OCI-LY3 (cell line): ENCODE measurements around the gene RNF225.

Experiments
- H2AFZ ChIP-seq: fragments of 200-600, 300-600 bp; shearing (Covaris generic); 2 replicates; pipeline ENCODE4 v1.6.0; 2014; ENCODE audit warnings: antibody characterized with exemption, low read depth, low read length
- H3K27ac ChIP-seq: fragments of 200-600, 300-600 bp; sonication (generic); 2 replicates; pipeline ENCODE4 v1.5.1; 2014; ENCODE audit warnings: mild to moderate bottlenecking, low read length, moderate library complexity, mixed read lengths
- H3K27me3 ChIP-seq: fragments of 200-600, 300-600 bp; sonication (generic); 2 replicates; pipeline ENCODE4 v1.6.1; 2014; ENCODE audit warnings: low read depth, low read length, mixed read lengths
- H3K36me3 ChIP-seq: fragments of 200-600, 300-600 bp; sonication (generic); replicated peaks from 2 replicates; pipeline ENCODE3; 2014; ENCODE audit warnings: low read depth, low read length, mixed read lengths
- H3K4me1 ChIP-seq: fragments of 300-600, 200-600 bp; sonication (generic); 2 replicates; pipeline ENCODE4 v1.6.1; 2014; ENCODE audit warnings: low read length, mixed read lengths
- H3K4me2 ChIP-seq: fragments of 200-600, 300-600 bp; sonication (generic); 2 replicates; pipeline ENCODE4 v1.6.1; 2014; ENCODE audit warnings: low read length, mixed read lengths
- H3K4me3 ChIP-seq: fragments of 300-600, 200-600 bp; sonication (generic); 2 replicates; pipeline ENCODE4 v1.5.1; 2014; ENCODE audit warnings: antibody characterized with exemption, mild to moderate bottlenecking, low read length, moderate library complexity
- H3K79me2 ChIP-seq: fragments of 300-600, 200-600 bp; shearing (Covaris generic); 2 replicates; pipeline ENCODE4 v1.6.1; 2014; ENCODE audit warnings: mild to moderate bottlenecking, low read length, mixed read lengths
- H3K9ac ChIP-seq: fragments of 300-600, 200-600 bp; shearing (Covaris generic); 2 replicates; pipeline ENCODE4 v1.6.0; 2014; ENCODE audit warnings: mild to moderate bottlenecking, low read length, moderate library complexity
- H3K9me3 ChIP-seq: fragments of 200-600, 300-600 bp; shearing (Covaris generic); 2 replicates; pipeline ENCODE4 v1.6.1; 2014; ENCODE audit warnings: low read length, mixed read lengths; ENCODE audit not compliant: insufficient read depth
- H4K20me1 ChIP-seq: fragments of 200-600, 300-600 bp; sonication (generic); 2 replicates; pipeline ENCODE4 v1.6.1; 2016; ENCODE audit warnings: low read length, mixed read lengths; ENCODE audit not compliant: insufficient read depth
- CTCF ChIP-seq: fragments of 200-600, 300-600 bp; sonication (generic); IDR thresholded peaks from 2 replicates; pipeline ENCODE4 v1.5.1; 2014; ENCODE audit warnings: antibody characterized with exemption, low read length, low read depth
- EZH2phosphoT487 ChIP-seq: fragments of 200-600 bp; shearing (Covaris generic); IDR thresholded peaks from 2 replicates; pipeline ENCODE4 v1.6.1; 2018; ENCODE audit warnings: antibody characterized with exemption, mixed run types, low read depth

The RNF225 gene

GRCh38 chr19:58366585-58367430 lies 28.6 kb upstream of the RNF225 start:
- Histone ChIP-seq H3K4me3 (no peak overlapping the region), H3K36me3 (no peaks in the 10 kb centered on the region), H3K27ac (no peak overlapping the region), H3K27me3 (no peaks in the 10 kb centered on the region), H3K9ac (no peak overlapping the region), H3K9me3 (no peaks in the 10 kb centered on the region), H4K20me1 (no peaks in the 10 kb centered on the region), H2AFZ (no peak overlapping the region), H3K4me2 (no peak overlapping the region), H3K79me2 (peaks cover 2% of the 10 kb centered on the region), H3K4me1 (peaks cover 6% of the 10 kb centered on the region; the same call in 1 of the 2 replicates)
- TF ChIP-seq CTCF (no peak), EZH2phosphoT487 (no peak)

- Histone ChIP-seq H3K79me2 (no peaks in the 10 kb centered on the region), H2AFZ (no peak overlapping the region), H3K4me3 (no peak overlapping the region), H3K9ac (no peak overlapping the region), H3K27me3 (no peaks in the 10 kb centered on the region), H3K27ac (no peak overlapping the region), H4K20me1 (no peaks in the 10 kb centered on the region), H3K4me2 (no peak overlapping the region), H3K4me1 (peaks cover 6% of the 10 kb centered on the region; the same call in 1 of the 2 replicates), H3K36me3 (no peaks in the 10 kb centered on the region), H3K9me3 (no peaks in the 10 kb centered on the region)
- TF ChIP-seq CTCF (no peak), EZH2phosphoT487 (no peak)
Observed at GRCh38 chr19:58367698-58368454, 27.6 kb upstream of the RNF225 start.

- Histone ChIP-seq H3K36me3 (no peaks in the 10 kb centered on the region), H3K27me3 (no peaks in the 10 kb centered on the region), H3K79me2 (no peaks in the 10 kb centered on the region), H2AFZ (no peak overlapping the region), H3K4me1 (peaks cover 6% of the 10 kb centered on the region; the same call in 1 of the 2 replicates), H3K4me2 (no peak overlapping the region), H3K9me3 (no peaks in the 10 kb centered on the region), H4K20me1 (no peaks in the 10 kb centered on the region), H3K9ac (no peak overlapping the region), H3K27ac (no peak overlapping the region), H3K4me3 (no peak overlapping the region)
- TF ChIP-seq EZH2phosphoT487 = no peak
- TF ChIP-seq CTCF = no peak
Observed at GRCh38 chr19:58368561-58369360, 26.7 kb upstream of the RNF225 start.
